Measurements from ENCODE around the gene RNF214.

RNF214 gene

DNA sequence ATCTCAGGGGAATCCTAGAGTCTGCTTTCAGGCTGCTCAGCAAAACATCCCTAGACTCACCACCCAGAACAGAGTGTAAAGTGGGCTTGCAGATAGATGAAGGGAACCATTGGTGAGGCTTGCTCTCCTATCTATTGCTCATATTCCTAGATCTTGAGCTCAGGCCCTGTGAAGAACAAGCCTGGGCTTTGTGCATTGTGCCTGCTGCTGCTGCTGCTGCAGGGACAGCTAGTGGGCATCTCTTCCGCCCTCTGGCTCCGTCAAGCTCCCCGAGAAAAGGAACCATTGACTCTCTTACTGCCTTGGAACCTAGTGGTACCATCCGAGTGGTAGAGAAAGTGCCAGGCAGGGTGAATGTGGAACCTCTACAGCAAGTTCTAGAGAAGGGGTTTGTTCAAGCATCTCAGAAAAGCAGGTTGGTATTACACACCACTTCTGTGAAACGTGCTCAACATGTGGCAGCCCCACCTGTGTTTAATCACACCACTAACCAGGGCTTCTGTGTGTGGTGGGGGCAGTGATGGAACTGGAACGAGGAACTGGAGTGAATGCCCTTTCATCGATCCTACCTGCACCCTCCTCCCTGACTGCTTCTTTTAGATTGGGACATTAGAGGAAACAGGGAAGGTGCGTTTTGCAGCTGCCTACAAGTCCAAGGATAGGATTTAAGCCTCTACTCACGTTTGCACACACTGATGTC lies 63.1 kb downstream of the RNF214 start:
- Mint-ChIP-seq H3K4me3 (no peak overlapping the region), H3K36me3 (ENCODE audit: low read depth) (peaks cover 5% of the 10 kb centered on the region), H3K27ac (no peak overlapping the region), H3K9me3 (no peaks in the 10 kb centered on the region), H3K27me3 (no peaks in the 10 kb centered on the region), H3K4me1 (ENCODE audit: low read depth) (no peaks in the 10 kb centered on the region)

DNA sequence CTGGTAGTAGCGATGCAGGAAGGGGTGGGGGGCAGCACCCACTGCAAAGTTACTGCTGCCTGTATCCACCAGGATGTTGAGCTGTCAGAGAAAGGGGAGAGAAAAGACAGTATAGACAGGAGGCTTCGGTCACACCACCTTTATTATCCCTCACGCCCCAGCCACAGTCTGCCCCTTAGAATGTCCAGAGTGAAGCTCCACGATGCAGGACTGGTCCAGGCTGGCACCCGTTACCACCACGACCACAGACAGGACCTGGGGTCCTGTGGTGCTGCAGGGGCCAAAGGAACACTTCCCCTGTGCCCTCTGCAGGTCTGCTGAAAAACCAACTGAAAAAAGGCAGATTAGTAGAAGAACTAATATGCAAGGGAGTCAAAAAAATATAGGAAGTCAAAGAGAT lies 64.4 kb downstream of the RNF214 start:
- Mint-ChIP-seq H3K27ac (no peak overlapping the region), H3K36me3 (ENCODE audit: low read depth) (peaks cover 5% of the 10 kb centered on the region), H3K4me3 (no peak overlapping the region), H3K9me3 (no peaks in the 10 kb centered on the region), H3K4me1 (ENCODE audit: low read depth) (no peaks in the 10 kb centered on the region), H3K27me3 (no peaks in the 10 kb centered on the region)

DNA sequence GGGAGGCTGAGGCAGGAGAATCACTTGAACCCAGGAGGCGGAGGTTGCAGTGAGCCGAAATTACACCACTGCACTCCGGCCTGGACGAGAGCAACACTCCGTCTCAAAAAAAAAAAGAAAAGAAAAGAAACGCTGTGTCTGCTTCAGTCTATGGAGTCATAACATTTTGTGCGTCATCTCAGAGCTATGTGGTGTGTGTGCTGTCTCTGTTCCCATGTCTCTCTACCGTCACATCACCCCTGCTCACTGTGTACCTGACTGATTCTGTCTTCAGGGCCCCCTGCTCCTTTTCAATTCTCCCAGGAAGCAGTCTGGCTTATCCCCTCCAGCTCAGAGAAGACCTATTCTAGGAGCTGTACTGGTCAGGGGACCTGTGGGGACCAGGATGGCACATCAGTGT lies 65.7 kb downstream of the RNF214 start:
- Mint-ChIP-seq H3K4me3 (no peak overlapping the region), H3K36me3 (ENCODE audit: low read depth) (peaks cover 5% of the 10 kb centered on the region), H3K4me1 (ENCODE audit: low read depth) (no peaks in the 10 kb centered on the region), H3K27me3 (no peaks in the 10 kb centered on the region), H3K27ac (no peak overlapping the region), H3K9me3 (no peaks in the 10 kb centered on the region)

DNA sequence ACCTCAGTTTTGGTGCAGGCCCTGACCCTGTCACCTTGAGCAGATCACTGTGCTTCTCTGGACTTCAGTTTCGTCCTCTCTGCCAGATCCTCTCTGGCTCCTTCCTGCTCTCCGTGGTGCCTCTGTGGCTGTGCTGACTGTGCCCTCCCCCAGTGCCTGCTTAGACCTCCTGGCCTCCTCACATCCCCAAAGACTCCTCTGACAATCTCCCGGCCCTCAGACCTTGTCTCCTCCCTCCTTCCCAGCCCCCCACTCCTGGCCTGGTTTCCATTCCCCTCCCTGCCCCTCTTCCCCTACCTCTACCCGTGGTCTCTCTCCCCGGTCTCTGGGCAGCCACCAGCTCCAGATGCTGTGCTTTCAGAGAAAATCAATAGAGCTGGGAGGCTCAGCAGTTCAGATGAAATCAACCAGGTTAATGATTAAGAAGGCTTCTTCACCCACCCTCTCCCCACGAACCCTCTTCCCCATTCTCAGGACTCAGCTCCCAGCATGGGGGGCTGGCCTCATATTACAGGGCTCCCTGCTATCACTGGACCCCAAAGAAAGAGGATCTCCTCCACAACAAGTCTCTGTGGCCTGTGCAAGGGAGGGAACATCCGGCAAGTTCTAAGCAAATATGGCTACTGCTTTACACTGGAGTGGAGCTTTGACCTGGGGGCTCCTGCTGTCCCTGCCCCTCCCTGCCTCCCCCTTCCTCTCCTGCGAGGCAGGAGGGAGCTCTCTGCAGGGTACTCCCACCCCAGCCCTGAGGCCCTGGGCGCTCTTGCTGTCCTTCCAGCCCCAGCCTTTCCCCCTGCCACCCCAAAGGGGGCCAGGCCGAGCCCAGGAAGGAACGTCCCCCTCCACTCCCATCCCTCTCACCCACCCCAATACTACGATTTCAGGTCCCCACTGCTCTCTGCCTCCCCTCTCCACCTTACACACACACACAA lies 67.1 kb downstream of the RNF214 start:
- Mint-ChIP-seq H3K9me3 (no peaks in the 10 kb centered on the region), H3K27ac (no peak overlapping the region), H3K27me3 (no peaks in the 10 kb centered on the region), H3K36me3 (ENCODE audit: low read depth) (no peaks in the 10 kb centered on the region), H3K4me1 (ENCODE audit: low read depth) (no peaks in the 10 kb centered on the region), H3K4me3 (no peak overlapping the region)

DNA sequence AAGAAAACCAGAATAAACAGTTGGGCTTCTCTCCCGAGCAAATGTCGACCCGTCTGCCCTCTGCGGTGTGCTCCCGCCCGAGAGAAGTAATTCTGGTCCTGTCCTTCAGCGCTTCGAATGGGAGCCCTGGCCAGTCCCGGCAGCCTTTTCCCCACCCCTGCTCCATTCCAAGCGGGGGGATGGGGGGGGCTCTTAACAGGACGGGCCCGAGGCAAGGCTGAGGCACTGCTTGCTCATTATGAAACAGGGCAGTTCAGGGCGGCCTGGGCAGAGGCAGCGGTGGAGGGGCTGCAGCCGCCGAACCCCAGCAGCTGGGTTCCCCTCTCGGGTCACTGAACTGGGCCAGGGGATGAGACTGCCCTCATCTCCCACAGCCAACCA lies 67.8 kb downstream of the RNF214 start:
- H3K27me3 Mint-ChIP-seq = no peaks in the 10 kb centered on the region
- H3K36me3 Mint-ChIP-seq (ENCODE audit: low read depth) = no peaks in the 10 kb centered on the region
- H3K27ac Mint-ChIP-seq = no peak overlapping the region
- H3K4me3 Mint-ChIP-seq = no peak overlapping the region
- H3K4me1 Mint-ChIP-seq (ENCODE audit: low read depth) = no peaks in the 10 kb centered on the region
- no peaks in the 10 kb centered on the region for H3K9me3 Mint-ChIP-seq

DNA sequence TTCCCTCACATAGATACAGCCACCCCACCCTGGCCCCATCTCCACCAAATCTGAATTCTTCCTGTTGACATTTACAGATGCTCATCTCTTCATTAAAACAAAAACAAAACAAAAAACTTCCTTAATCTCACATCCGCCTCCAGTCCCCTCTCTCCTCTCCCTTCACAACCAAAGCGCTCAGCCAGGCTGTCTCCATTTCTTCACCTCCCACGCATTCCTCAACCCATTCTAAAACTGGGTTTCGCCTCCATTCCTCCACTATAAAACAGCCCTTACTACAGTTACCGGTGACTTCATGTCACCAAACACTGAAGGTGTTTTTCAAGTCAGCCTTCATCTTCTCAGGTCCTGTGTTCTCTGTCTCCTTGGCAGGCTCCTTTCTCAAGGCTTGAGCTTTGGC lies 68.3 kb downstream of the RNF214 start:
- Mint-ChIP-seq H3K4me3 (no peak overlapping the region), H3K36me3 (ENCODE audit: low read depth) (no peaks in the 10 kb centered on the region), H3K4me1 (ENCODE audit: low read depth) (no peaks in the 10 kb centered on the region), H3K27ac (no peak overlapping the region), H3K9me3 (no peaks in the 10 kb centered on the region), H3K27me3 (no peaks in the 10 kb centered on the region)

DNA sequence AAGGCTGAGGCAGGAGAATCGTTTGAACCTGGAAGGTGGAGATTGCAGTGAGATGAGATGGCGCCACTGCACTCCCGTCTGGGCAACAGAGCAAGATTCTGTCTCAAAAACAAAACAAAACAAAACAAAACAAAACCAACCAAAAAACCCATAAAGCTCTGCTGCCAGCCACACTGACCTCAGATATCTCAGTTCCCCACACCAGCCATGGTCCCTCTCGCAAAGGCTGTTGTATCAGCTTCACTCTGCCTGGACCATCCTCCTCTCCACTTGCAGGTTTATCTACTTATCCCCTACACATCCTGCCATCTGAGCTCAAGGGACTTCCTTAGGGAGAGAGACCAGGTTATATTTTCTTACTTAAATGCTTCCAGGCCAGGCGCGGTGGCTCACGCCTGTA lies 69.8 kb downstream of the RNF214 start:
- no peaks in the 10 kb centered on the region for H3K36me3 Mint-ChIP-seq (ENCODE audit: low read depth)
- H3K4me1 Mint-ChIP-seq (ENCODE audit: low read depth) = no peaks in the 10 kb centered on the region
- no peaks in the 10 kb centered on the region for H3K9me3 Mint-ChIP-seq
- no peak overlapping the region for H3K27ac Mint-ChIP-seq
- H3K27me3 Mint-ChIP-seq = no peaks in the 10 kb centered on the region
- no peak overlapping the region for H3K4me3 Mint-ChIP-seq

DNA sequence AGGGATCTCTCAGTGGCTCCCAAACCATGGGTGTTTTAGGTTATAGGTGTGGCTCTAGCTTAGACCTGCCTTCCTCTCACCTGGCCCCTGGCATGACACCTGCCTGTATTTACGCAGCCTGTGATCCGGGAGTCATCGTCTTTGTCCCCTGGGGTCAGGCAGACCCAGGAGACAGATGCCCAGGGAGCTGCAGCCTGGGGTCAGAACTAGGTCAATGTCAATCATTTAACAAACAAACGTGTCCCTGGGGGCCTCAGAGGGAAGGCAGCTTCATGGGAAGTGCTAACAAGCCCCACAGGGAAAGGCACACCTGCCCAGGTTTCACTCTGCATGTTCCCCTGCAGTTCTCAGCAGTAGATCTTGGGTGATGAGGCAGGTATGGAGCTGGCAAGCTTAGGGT lies 70.6 kb downstream of the RNF214 start:
- H3K36me3 Mint-ChIP-seq (ENCODE audit: low read depth) = no peaks in the 10 kb centered on the region
- H3K4me1 Mint-ChIP-seq (ENCODE audit: low read depth) = no peaks in the 10 kb centered on the region
- H3K27me3 Mint-ChIP-seq = no peaks in the 10 kb centered on the region
- H3K9me3 Mint-ChIP-seq = no peaks in the 10 kb centered on the region
- no peak overlapping the region for H3K4me3 Mint-ChIP-seq
- no peak overlapping the region for H3K27ac Mint-ChIP-seq

DNA sequence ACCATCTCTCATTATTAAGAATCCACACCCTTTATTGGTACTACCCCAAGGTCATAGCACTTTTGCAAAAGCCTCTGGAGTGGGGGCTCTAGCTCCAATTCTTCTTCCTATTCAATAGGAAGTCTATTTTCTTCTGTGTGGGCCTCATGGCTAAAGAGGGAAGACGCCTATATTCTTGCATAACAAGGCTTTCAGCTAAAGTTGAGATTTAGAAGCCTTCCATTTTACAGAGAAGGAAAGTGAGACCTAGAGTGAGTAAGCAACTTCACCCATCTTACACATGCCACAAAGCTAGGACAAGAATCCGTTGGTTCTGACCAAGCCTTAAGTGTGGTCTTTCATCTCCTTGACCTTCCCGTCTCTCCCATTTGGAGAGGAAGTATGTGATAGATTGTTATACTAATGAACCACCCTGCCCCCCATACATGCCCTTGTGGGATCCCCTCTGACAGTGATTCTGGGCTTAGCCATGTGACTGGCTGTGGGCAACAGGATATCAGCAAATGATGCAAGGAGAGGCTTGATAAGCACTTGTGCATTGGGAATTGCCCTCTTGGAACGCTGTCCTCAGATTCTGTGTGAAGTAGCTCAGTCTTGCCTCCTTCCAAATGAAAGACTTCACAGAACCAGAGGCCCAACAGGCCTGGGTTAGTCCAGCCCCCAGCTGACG lies 71.3 kb downstream of the RNF214 start:
- H3K9me3 Mint-ChIP-seq = no peaks in the 10 kb centered on the region
- H3K27me3 Mint-ChIP-seq = no peaks in the 10 kb centered on the region
- H3K4me3 Mint-ChIP-seq = no peak overlapping the region
- H3K4me1 Mint-ChIP-seq (ENCODE audit: low read depth) = no peaks in the 10 kb centered on the region
- H3K36me3 Mint-ChIP-seq (ENCODE audit: low read depth) = no peaks in the 10 kb centered on the region
- no peak overlapping the region for H3K27ac Mint-ChIP-seq

DNA sequence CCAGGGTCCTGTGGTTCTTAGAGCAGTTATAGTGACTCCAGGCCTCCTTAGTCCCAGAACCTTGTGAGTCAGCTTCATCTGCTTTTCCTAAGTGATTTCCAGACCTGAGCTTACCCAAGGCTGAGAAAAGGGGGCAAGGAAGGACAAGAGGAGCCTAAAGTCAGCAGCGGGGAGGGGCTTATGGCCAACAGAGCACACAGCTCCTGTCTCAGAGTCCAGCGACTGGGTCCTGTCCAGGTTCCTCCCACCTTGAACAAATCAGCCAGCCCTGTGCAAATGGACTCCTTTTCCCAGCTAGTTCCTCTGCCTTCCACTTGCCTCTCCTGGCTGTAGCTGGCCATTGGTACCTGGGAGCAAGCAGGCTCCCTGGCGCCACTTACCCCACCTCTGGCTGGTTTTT lies 72.7 kb downstream of the RNF214 start:
- Mint-ChIP-seq H3K27ac (no peak overlapping the region), H3K9me3 (no peaks in the 10 kb centered on the region), H3K4me3 (no peak overlapping the region), H3K36me3 (ENCODE audit: low read depth) (no peaks in the 10 kb centered on the region), H3K27me3 (no peaks in the 10 kb centered on the region), H3K4me1 (ENCODE audit: low read depth) (no peaks in the 10 kb centered on the region)

DNA sequence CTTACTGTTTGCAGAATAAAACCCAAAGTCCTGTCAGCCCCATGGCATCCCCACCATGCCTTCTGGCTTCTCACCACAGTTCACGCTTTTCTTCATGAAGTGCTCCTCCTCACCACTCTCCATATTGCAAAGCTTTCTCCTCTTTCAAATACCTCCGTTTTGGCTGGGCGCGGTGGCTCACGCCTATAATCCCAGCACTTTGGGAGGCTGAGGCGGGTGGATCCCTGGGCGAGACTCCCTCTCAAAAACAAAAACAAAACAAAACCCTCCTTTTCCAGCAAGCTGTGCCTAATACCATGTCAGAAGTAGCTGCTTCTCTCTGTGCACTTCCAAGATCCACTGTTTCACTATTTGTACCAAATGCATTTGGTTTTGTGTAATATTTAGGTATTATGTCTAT lies 76.8 kb downstream of the RNF214 start:
- no peaks in the 10 kb centered on the region for H3K4me1 Mint-ChIP-seq (ENCODE audit: low read depth)
- H3K27ac Mint-ChIP-seq = no peak overlapping the region
- H3K9me3 Mint-ChIP-seq = no peaks in the 10 kb centered on the region
- no peak overlapping the region for H3K4me3 Mint-ChIP-seq
- peaks cover 12% of the 10 kb centered on the region for H3K27me3 Mint-ChIP-seq
- H3K36me3 Mint-ChIP-seq (ENCODE audit: low read depth) = no peaks in the 10 kb centered on the region

DNA sequence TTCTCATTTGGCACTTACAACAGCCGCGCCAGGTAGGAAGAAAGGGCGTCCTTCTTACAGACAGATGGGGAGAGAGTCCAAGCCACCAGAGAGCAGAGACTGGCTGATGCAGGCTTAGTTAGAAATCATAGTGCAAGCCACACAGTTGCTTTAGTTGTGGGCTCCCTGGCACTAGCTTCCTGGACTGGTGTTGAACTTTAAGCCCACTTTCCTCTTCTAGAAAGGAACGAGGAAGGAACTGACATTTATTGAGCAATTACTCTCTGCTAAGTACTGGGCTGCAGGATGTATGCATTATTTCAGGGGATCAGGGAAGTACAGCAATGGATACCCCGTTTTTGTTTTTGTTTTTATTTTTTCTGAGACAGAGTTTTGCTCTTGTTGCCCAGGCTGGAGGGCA lies 80.6 kb downstream of the RNF214 start:
- Mint-ChIP-seq H3K4me1 (ENCODE audit: low read depth) (peaks cover 6% of the 10 kb centered on the region), H3K27ac (no peak overlapping the region), H3K4me3 (no peak overlapping the region), H3K36me3 (ENCODE audit: low read depth) (no peaks in the 10 kb centered on the region), H3K9me3 (no peaks in the 10 kb centered on the region), H3K27me3 (peaks cover 37% of the 10 kb centered on the region)

DNA sequence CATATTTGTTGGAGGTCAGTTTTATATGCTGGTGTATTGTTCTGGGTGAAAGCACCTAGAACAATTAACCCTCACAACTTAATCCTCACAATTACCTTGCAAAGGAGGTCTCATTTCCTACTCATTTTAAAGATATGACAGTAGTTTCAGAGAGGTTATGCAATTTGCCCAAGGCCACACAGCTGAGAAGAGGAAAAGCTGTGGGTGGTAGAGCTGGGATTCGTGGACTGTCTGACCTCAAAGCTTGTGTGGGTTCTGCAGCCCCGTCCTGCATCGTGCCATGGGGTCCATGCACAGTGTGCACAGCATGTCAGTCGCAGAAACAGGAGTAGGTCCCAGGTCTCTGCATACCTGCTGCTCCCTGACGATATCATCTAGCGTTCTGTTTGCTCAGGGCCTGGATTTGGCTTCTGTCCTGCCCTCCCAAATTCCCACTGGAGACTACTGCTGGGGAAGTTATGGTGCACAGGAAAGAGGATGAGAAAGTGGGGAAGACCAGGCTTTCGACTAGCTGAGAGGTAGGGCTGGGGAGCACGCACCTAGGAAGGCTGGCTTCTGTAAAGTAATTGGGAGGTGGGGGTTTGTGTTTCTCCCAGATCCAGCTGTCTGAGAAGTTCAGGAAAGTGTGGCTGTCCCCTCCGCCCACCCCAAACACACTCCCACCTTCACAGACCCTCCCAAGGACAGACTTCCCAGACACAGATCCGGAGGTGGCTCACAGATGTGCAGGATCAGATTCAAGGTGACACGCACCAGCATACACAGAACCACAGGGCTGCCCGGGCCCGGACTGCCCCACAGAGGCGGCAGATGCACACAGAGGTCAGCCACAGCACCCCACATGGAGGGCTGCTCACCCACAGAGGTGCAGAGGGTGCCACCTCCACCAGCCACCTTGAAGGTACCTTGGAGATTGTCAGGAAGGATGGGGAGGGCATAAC lies 81.6 kb downstream of the RNF214 start:
- H3K9me3 Mint-ChIP-seq = no peaks in the 10 kb centered on the region
- H3K36me3 Mint-ChIP-seq (ENCODE audit: low read depth) = no peaks in the 10 kb centered on the region
- peaks cover 42% of the 10 kb centered on the region for H3K27me3 Mint-ChIP-seq
- H3K4me3 Mint-ChIP-seq = peak overlapping the region; percentile 23
- peaks cover 6% of the 10 kb centered on the region for H3K4me1 Mint-ChIP-seq (ENCODE audit: low read depth)
- H3K27ac Mint-ChIP-seq = no peak overlapping the region

DNA sequence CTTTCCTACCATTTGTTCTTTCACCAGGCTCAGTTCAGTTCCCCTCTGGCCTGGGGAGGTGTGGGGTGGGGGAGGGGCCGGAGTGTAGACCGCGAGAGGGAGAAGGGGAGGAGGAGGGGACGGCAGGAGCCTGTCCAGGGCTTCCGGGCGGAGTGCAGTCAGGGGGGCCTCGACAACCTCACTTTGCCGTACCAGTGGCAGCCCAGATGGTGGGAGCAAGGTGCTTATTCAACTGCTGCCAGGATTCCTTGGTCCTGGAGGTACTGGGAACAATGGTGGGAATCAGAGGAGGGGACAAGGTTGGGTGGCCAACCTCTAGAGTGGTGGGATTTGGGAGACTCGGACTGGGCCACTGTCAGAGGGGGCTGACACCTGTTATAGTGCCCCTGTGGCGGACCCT lies 82.4 kb downstream of the RNF214 start:
- Mint-ChIP-seq H3K4me1 (ENCODE audit: low read depth) (peaks cover 6% of the 10 kb centered on the region), H3K36me3 (ENCODE audit: low read depth) (no peaks in the 10 kb centered on the region), H3K4me3 (peak overlapping the region; percentile 53), H3K27me3 (peaks cover 44% of the 10 kb centered on the region), H3K9me3 (no peaks in the 10 kb centered on the region), H3K27ac (peak overlapping the region; percentile 16)
